GM12892 (cell line): ENCODE data around the gene CEP70.
"Not testable (repeated sequence)": the region's sequence is repeated elsewhere in the genome, so short reads cannot be mapped to it uniquely, and the experiment has no call there.

ENCODE experiments used
- POLR2A ChIP-seq: IDR thresholded peaks from 2 replicates; pipeline ENCODE4 v1.6.1; 2011; ENCODE audit warnings: low read depth, low read length, control low read depth
- POLR2AphosphoS5 ChIP-seq: IDR thresholded peaks from 2 replicates; pipeline ENCODE4 v1.6.1; 2011; ENCODE audit warnings: low read depth, low read length, control low read depth

- TF ChIP-seq POLR2AphosphoS5, POLR2A: not testable (repeated sequence)
Observed at GRCh38 chr3:138521445-138521844, 72.6 kb downstream of the CEP70 start.
